GM12865 (cell line): Measurements from ENCODE around the gene MEIS2.

Experiments used
- DNase-seq: peaks from one replicate; pipeline ENCODE4 v3.0.0; 2010; ENCODE audit warnings: low read depth
- H3K4me3 ChIP-seq: 2 replicates; pipeline ENCODE4 v1.5.1; 2011; ENCODE audit warnings: mild to moderate bottlenecking, low read depth, low read length, control low read depth
- CTCF ChIP-seq: IDR thresholded peaks from 2 replicates; pipeline ENCODE4 v1.5.1; 2011; ENCODE audit warnings: low read length, control low read depth, low read depth, inconsistent platforms; ENCODE audit not compliant: insufficient read depth; ENCODE audit errors: missing control alignments

Gene MEIS2

GRCh38 chr15:37004373-37004869 is 95.9 kb downstream of the MEIS2 start:
- H3K4me3 ChIP-seq, result no peak overlapping the region
- DNase-seq, result no peak
- no peak for TF ChIP-seq CTCF

DNA sequence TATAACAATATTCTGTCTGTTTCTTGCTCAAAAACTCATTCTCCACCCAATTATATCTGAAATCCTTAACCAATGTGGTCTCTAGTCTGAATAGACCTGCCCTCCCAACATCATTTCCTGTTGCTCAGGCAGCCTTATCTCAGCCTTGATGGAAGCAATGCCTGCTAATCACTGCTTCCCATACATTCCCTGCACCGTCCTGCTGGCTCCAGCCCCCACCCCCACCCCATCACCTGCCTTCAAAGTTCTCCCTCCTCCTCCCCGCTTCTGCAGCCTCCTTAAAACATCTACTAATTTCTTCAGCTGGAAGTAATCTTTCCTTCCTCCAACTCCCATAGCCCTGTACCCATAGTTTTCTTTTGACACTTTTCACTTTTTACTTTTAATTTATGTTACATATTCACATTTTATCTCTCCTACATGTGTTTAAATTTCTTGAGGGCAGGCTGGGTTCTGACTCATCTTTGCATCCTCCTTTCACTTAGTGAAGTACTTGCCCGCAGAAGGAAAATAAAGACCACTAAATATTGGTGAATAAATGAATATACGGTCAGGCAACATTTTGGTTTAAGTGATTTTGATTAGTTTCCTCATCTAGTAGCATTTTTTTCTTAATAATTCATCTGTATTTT is 98.2 kb downstream of the MEIS2 start:
- H3K4me3 ChIP-seq, result no peak overlapping the region
- TF ChIP-seq CTCF, result no peak
- no peak for DNase-seq

DNA sequence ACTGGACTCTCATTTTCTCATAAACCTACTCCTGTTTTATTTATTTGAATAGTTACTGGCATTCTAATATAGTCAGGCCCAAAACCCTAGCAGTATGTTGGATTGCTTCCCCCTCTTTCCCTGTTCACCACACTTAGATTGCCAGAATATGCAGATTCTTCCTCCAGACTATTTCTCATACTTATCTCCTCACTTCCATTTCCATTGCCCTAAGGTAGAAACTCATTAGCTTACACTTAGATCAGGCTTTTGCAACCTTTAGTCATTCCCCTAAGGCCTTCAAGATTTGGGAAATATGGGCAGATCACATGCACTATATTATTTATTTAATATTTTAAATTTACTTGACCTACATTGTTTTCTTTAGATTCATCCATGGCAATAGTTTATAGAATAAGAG is 98.9 kb downstream of the MEIS2 start:
- no peak overlapping the region for H3K4me3 ChIP-seq
- no peak for DNase-seq
- no peak for TF ChIP-seq CTCF

DNA sequence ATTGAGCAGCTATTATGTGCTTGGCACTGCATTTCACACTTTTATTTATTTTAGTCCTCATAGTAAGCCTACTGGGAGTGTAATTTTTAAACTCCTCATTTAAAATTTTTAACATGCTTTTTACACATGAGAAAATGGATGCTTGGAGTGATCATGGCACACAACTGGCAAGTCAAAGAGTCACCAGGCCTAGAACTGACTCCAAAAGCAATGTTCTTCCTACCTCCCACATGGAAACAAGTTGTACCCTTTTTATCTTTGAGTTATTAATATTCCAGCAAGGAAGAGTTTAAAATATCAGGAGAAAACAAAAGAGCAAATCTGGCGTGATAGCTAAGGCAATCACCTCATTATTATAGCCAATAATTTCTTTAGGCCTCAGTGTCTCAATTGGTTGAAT is 100.6 kb downstream of the MEIS2 start:
- no peak for DNase-seq
- TF ChIP-seq CTCF, result no peak
- no peak overlapping the region for H3K4me3 ChIP-seq

- H3K4me3 ChIP-seq, result no peak overlapping the region
- no peak for DNase-seq
- no peak for TF ChIP-seq CTCF
Observed at GRCh38 chr15:36996538-36997181, 103.7 kb downstream of the MEIS2 start.

GRCh38 chr15:36996121-36996520 is 104.2 kb downstream of the MEIS2 start:
- no peak overlapping the region for H3K4me3 ChIP-seq
- no peak for DNase-seq
- TF ChIP-seq CTCF, result no peak
